ENCODE data around the gene MSRB1. TPM values are rescaled to one million over a fixed set of nuclear protein-coding genes. Genes with fewer than 3 reads are reported as not detected.

The MSRB1 gene
- total and polyA plus RNA-seq, 2 donors (not counting 1 experiment from before 2014, with no cell fraction given), result 8.5 to 17.5 TPM

- H3K36me3 ChIP-seq (replicated peaks in 1 of 2; ENCODE audit: control extremely low read depth in 1 of 2, control insufficient read depth in 1 of 2, extremely low read depth in 1 of 2, insufficient read depth in 2 of 2, low read length in 1 of 2), result peaks cover 0 to 29% of the 10 kb centered on the region in 2 experiments
- POLR2A ChIA-PET, result no interaction called here
- H2AFZ ChIP-seq (ENCODE audit: insufficient read depth, low read depth, low read length, poor library complexity, severe bottlenecking), result no peak overlapping the region
- peaks cover 31 to 58% of the 10 kb centered on the region in 2 donors for H3K4me1 ChIP-seq (ENCODE audit: control insufficient read depth in 2 of 2, insufficient read depth in 2 of 2, low read length in 2 of 2)
- Mint-ChIP-seq H3K9me3 (ENCODE audit: insufficient read depth) (no peaks in the 10 kb centered on the region), H3K27ac (peak overlapping the region; percentile 76), H3K4me3 (peak overlapping the region; percentile 19), H3K27me3 (peaks cover 3% of the 10 kb centered on the region), H3K4me1 (peaks cover 46% of the 10 kb centered on the region)
- no peak for ATAC-seq (ENCODE audit: low read depth)
- intact Hi-C loops (cut with micrococcal nuclease), result no loop called here
- H3K27ac ChIP-seq (ENCODE audit: low read length in 2 of 2), result no peak overlapping the region
- DNase-seq, result no peak
- H3K79me2 ChIP-seq (ENCODE audit: control insufficient read depth, insufficient read depth, low read length), result peaks cover 36% of the 10 kb centered on the region
- H3K4me2 ChIP-seq (replicated peaks; ENCODE audit: low read depth, low read length, poor library complexity, severe bottlenecking), result no peak overlapping the region
- H3K4me3 ChIP-seq (ENCODE audit: control extremely low read depth in 1 of 5, extremely low read depth in 1 of 5, insufficient read depth in 1 of 5, low read depth in 2 of 5, low read length in 4 of 5), result no peak overlapping the region
- H4K20me1 ChIP-seq (ENCODE audit: control insufficient read depth, insufficient read depth, low read length, poor library complexity, severe bottlenecking), result peaks cover 23% of the 10 kb centered on the region
- H3K9ac ChIP-seq (ENCODE audit: low read length), result no peak overlapping the region
- H3K27me3 ChIP-seq (replicated peaks in 1 of 4; ENCODE audit: control extremely low read depth in 1 of 4, control insufficient read depth in 3 of 4, insufficient read depth in 4 of 4, low read length in 3 of 4), result no peaks in the 10 kb centered on the region
- CTCF ChIA-PET, result no interaction called here
- no peak for TF ChIP-seq CTCF (IDR thresholded peaks at IDR 0.05)
- no peak for TF ChIP-seq EZH2 (IDR thresholded peaks at IDR 0.05; ENCODE audit: borderline replicate concordance, insufficient read depth, low read depth, low read length, poor library complexity, severe bottlenecking)
- H3K9me3 ChIP-seq (ENCODE audit: control extremely low read depth in 1 of 3, control insufficient read depth in 2 of 3, insufficient read depth in 1 of 3, low read length in 2 of 3), result no peaks in the 10 kb centered on the region
- 61% methylated on average over 3 of the region's 6 CpGs for WGBS (ENCODE audit: insufficient coverage)
These were observed 18.7 kb upstream of the MSRB1 start for GRCh38 chr16:1961651-1962067.
